HG03108 (cell line): ENCODE results near the gene TEX14.
"Not testable (repeated sequence)": the region's sequence is repeated elsewhere in the genome, so short reads cannot be mapped to it uniquely, and the experiment has no call there.

Source experiments
- ATAC-seq: cut with Tn5 transposase; IDR thresholded peaks from one replicate; pipeline ENCODE4 v1.9.1; 2021; ENCODE audit warnings: moderate library complexity; ENCODE audit not compliant: unreplicated experiment

TEX14 gene

DNA sequence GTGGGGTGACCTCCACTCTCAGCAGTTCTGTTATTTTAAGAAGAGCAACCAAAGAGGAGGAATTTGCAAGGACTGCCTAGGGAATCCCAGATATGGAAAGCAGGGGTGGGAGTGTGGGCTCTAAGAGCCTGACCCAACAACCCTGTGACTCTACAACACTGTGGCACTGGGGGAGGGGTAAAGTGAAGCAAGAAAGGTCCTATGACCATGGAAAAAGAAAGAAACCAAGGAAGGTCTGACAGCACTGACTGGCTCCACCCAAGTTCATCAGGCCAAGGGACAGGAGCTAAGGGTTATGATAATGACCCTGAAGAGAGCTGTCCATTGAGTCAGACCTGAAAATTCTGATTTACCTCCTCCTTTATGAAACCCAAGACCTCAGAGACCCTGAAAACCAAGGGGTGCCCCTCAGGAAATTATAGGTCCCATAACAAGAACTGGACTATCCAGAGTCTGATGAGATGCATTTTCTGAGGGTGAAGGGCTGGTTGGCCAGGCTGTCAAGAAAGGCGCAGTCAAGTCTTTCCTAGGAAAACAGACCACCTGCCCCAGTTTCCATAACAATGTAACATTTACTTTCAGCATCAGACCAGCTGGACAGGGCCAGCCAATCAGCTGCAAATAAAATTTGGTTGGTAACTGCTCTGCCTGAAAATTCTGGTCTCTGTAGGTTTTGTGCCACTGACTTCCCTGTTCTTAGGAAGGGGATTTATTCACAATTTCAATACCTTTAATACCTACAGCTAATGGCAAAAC lies 123.6 kb downstream of the TEX14 start:
- no peak for ATAC-seq

DNA sequence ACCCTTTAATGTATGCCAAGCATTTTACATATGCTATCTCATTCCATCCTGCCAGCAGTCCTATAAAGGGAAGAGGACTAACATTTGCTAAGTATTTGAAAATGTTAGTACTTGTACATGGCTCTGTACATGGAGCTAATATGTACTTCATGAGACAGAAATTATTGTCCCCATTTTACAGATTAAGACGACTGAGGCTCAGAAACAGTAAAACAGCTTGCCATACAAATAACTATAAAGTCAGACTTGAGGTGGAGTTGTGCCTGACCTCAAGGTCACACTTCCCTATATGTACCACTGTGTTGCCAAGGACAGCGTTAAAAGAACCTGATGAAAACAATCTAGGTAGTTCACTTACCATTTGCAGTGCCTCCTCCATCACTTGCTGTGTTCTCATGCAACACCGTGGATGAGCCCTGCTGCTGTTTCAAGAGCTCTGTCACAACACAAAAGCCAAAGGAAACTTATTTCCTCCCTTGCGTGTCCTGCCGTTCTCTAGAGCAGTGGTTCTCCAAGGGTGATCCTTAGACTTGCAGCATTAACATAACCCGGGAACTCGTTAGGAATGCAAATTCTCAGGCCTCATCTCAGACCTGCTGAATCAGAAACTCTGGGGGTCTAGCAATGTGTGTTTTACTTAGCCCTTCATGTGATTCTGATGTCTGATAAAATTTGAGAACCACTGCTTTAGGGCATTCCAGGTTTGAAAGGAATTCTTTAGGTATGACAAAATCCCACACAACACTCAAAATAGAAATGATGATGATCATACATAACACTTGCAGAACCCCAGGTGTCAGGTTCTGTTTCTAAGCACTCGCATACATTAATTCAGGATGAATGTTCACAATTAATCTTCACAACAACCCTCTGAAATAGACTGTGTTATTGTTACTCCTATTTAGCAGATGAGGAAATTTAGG lies 126.2 kb downstream of the TEX14 start:
- ATAC-seq: no peak

DNA sequence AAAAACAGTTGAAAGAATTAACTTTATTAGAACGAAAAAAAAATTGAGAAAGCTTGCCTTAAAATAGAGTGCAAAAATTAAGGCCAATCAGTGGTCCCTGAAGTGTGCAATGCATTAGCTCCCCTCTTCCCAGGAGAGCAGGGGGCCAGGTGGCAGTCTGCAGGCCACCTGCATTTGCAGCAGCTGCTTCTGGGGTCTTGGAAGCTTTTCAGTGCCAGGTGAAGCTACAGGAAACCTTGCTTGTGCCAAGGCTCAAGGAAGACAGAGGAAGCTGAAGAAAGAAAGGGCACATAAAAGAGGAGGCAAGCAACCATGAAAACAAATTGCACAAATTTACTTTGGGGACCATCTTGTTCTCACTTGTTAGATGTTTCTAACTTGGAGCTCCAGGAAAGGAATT lies 126.9 kb downstream of the TEX14 start:
- ATAC-seq: no peak

DNA sequence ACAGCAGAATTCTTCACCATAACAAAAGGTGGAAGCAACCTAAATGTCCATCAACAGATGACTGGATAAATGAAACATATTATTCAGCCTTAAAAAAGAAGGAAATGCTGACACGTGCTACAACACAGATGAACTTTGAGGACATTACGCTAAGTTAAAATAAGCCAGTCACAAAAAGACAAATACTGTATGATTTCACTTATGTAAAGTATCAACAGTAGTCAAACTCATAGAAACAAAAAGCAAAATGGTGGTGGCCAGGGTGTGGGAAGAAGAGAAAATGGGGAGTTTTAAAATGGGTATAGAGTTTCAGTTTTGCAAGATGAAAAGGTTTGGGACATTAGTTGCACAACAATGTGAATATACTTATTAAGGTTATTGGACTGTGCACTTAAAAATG lies 127.6 kb downstream of the TEX14 start:
- ATAC-seq: no peak

DNA sequence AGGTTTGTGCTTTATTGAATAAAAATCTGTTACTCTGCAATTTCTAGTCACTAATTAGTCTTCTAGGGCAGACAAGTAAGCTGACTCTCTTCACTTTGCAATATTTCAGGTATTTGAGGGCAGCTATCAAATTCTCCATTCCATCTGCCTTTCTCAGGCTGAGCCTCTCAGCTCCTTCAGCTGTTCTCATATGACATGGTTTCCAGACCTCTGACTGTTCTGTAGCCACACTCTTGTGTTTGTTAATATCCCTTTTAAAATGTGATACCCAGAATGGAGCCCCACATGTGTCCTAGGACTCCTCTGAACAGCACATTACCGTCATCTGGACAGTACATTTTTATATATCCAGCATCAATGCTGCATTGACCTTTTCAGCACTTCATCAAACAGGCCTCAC lies 131.3 kb downstream of the TEX14 start:
- ATAC-seq: no peak

DNA sequence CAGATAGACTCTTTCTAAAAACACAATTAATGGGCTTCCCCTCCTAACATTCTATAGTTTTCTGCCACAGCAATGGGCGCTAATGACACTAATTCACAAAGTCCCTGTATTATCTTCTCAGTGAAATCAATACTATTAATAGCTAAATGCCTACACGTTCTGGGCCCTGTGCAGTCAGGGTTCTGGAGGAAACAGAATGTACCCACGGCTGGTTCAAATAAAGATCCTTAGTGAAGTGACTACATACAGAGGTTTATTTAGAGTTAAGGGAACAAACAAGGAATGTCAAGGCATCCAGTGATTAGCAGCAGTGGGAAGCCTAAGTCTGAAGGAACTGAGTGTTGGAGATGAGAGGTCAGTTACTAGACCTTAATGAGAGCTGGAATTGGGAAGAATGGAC lies 133.9 kb downstream of the TEX14 start:
- no peak for ATAC-seq

DNA sequence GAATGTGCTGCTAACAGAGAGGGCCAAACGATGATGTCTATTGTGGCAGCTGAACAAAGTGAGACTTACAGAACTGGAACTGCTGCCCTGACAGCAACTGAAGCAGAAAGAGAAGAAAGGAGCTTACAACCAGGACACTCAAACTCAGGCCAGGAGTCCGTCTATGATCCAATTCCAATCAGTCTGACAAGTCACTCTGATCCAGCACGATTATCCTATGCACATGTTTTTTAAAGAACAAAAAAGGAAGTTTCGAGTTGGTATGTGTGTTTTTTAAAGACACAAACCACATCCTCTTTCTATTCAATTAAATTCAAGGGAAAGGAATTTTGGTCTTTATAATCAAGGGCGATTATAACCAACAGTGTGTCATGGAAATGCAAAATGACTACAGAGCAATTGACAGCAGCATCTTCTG lies 135.0 kb downstream of the TEX14 start:
- ATAC-seq: no peak

DNA sequence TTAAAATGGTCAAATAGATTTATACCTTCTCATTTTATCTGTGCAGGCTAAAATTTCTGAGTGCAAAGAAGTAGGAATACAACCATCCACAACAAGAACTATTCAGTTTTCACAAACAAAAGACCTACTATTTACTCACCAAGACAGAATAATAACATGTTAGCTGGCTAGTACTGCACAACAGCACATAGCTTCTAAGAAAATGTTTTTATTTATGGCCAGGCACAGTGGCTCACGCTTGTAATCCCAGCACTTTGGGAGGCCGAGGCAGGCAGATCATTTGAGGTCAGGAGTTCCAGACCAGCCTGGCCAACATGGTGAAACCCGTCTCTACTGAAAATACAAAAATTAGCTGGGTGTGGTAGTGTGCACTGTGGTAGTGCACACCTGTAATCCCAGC lies 136.7 kb downstream of the TEX14 start:
- ATAC-seq: not testable (repeated sequence)

DNA sequence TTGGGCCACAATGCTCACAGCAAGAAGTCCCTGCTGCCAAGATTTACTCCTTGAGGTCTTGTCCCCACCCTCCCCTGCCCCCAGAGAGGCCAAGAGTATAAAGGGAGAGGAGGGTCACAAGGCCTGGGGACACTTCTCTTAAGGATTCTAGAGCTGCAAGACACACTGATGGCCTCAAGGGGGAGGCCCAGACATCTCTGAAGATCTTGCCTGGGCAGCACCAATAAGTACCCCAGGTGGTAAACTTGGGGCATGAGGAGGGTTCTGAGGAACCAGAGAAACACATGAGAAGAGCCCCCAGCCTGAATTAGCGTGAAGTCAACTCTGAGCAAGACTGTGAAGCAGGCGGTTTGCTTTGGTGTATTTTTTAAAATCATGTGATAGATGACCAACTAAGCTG lies 150.6 kb downstream of the TEX14 start:
- ATAC-seq: no peak

DNA sequence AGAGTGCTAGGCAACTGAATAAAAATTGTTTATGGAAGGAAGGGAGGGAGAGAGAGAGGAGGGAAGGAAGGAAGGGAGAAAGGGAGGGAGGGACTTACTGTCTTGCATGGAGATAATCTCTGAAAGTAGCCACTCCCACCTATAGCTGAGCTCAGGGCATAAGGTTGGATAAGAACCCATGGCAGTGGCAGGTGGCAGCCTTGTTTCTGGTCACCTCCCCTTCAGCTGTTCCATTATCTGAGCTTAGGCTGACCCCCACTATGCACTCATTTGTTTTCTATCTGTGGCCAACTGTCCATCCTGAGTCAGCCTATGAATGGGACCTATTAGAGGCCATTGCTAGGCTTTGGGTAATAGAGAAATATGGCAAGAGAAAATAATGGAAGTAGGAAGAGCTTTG lies 152.1 kb downstream of the TEX14 start:
- no peak for ATAC-seq

DNA sequence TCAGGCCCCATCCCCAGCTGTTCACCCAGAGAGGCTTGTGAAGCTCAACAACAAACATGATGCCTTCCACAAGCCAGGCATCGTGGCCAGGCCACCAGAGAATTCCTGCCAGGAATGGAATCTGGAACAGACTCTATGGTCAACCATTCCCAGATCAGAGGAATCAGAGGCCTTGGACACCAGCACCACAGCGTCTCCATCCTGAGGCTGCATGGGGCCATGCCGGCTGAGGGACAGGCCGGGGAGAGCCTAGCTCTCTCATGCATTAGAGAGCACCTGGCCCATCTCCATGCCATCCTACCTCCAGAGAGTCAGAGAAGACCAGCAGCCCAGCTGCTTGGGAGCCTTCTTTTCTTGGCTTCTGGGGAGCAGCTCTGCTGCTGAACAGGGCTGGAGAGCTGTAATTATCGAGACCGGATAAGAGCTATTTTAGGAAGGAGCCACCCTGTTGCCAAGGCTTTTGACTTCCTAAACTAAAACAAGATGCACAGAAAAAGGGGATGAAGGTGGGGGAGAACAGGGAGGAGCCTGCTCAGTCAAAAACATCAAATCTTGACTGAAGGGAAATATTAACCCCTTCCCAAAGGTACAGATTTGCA lies 152.9 kb downstream of the TEX14 start:
- no peak for ATAC-seq

DNA sequence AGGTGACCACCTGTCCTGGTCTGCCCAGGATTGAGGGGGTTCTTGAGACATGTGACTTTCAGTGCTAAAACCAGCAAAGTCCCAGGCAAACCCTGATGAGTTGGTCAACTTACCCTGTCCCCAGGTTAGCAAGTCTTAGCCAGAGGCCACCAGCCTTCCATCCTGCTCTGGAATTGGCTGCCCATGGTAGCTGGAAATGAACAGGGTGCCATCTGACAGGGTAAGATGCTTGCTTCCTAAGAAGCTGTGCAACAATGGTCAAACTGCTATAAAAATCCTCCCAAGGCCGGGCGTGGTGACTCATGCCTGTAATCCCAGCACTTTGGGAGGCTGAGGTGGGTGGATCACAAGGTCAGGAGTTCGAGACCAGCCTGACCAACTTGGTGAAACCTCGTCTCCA lies 154.6 kb downstream of the TEX14 start:
- ATAC-seq: no peak

DNA sequence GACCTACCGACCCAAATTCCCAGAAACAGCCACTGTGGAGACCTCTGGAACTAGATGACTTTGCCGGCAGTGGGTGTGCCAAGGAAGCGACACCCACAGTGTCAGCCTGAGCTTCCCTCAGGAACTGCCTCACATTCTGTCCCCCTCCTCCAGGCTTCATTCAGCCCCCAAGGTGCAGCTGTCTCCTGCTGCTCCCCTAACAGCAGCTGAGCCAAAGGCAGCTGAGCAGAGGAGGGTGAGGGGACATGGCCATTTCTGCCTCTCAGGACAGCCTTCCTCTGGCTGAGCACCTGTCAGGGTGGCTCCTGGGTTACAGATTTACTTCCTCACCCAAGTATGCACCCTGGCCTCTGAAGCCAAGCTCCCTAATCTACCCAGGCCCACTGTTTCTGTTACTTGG lies 155.3 kb downstream of the TEX14 start:
- ATAC-seq: no peak

DNA sequence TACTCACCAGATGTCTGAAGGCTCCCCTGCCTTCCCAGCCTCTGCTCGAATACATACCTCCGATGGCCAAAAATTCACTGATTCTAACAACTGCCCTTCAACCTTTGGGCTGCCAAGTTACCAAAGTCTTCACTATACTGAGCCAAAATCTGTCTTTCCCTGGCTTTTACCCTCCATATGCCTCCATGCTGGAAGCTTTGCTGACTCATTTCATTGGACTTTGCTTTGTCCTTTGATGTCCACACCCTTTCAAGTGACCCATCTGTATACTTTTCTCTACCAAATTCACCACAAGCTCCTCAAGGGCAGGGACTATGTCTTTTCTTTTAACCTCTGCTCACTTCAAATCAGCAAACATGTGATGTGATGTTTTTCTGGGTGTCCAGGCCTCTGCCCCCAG lies 156.4 kb downstream of the TEX14 start:
- ATAC-seq: no peak

DNA sequence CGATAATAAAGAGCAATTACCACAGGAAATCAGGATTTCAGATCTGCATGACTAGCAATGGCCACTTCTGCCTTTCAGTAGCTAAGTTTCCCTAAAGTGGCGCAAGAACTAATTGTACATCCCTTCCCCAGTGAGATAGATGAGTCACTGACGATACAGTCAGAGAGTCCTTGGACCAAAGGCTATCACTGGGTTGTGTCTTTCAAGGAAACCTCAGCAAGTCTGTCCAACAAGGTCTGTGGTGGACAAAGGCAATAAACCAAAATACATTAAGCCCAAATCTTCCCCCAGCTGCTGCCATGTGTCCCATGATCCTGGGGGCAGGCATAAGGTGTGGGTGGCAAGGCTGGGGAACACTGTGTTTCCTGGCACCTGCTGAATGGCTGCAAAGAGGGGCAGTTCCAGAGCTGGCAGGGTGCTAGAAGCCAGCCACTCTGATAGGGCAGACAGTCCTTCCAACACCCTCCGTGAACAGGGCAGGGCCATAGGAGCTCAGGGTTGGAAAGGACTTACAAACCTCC lies 156.9 kb downstream of the TEX14 start:
- no peak for ATAC-seq

DNA sequence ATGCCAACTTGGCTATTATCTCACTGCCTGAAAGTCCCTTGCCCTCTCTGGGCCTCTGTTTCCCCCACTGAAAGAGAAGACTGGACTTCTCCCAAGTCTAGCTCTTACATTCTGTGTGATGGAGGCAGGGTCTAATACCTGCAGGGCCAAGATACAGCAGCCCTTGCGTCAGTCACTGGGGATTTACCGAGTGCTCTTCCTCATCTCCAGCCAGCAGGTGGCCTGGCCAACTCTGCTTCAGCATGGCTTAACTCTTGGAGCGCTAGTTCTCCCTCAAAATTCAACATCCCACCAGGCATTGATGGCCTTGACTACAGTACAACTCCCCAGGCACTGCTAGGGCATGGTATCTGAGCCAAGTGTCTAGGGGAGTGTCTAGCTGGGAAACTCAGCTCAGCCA lies 157.5 kb downstream of the TEX14 start:
- ATAC-seq: no peak

DNA sequence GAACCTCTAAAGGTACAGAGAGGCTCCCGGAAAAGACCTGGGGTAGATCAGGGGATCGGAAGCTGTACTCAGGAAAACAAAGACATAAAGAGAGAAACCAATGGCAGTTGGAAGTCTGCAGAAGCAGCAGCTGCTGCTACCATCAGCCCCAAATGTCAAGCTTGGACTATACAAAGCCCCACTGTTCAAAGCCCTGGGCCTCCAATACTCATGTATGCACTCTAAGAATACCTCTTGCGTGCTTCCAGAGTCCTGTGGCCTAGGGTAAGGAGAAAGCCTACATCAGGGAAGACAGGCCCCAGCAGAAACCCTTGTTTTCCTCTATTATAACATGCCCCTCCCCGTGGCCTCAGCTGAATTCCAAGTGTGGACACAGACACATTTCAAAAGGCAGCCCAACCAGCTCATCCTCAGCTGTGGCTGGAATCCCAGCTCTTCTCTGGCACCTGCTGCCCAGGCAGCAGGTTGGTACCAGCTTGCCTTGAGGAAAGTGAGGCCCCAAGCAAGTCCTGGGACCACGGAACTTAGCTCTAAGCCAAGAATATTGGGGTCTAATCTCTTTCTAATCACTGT lies 158.1 kb downstream of the TEX14 start:
- no peak for ATAC-seq

DNA sequence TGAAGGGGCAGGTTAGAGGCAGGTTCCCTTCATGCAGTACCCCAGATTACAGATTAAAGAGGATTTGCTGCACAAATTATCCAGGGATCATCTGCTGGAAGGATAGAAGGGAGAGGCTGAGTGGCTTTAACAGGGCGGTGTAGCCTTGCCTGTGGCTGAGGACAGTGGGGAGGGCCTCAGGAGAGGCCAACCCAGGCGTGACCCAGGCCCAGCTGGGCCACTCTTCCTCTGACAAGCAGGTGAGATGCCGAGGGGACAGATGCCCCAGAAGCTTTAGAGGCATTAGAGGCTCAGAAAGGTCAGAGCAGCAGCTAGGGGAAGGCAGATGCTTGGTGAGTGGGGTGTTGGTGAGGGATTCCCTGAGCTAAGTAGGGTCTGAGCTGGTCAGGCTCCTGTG lies 159.3 kb downstream of the TEX14 start:
- no peak for ATAC-seq

DNA sequence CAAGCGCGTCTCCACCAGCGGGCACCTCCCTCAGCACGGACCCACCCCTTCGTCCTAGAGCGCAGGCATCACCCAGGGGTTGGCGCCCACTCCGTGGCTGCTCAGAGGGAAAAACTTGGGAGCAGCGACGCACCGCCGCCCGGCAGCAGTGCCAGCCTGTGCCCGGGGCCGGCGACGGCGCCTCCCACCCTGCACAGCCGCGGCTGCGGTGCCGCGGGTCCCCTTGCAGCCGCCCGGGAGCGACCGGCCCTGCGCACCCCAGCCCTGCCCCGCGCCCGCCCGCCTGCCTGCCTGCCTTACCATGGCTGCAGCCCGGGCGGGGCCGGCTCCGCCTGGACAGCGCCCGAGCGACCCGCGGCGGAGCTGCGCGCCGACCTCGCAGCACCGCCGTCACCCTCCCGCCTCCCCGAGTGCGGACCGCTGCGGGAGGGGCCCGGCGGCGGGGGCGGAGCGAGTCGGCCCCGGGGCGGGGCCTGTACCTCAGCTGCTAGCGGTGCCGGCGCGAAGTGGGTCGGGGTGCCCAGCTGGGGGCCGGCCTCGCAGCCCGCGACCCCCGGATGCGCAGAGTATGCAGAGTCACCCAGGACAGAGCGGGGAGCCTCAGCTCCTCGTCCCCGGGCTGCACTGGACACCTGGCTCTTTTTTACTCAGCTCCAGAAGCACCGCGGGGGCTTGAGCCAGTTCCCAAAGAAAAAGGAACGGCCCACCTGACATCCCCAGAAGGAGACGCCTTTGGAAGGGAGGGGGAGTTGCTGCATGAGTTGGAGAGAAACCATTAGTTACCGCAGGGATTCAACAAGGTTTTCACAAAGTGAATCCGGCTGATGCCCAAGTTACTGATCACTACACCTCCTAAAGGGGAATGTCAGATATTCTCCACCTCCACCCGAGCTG lies 159.9 kb downstream of the TEX14 start:
- peak; percentile 51 for ATAC-seq

DNA sequence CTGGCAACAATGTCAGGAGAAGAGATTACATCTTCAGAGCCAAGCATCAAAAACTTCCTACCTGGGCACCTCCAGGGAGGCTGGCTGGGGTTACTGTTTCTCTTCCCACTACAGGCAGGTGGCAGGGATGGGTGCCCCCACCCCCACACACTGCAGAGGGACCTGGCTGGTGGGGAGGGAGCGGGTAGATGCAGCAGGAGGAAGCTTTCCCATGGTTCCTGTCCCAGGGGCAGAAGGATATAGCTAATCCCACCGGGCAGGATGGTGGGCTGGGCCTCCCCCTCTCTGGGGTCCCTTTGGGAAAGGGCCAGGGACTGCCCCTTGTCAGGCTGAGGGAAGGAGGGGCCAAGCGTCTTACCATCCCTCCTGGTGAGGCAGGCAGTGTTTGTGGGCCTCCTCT lies 160.7 kb downstream of the TEX14 start:
- no peak for ATAC-seq
